Activated effector memory CD4-positive, alpha-beta T cell treated with Interleukin-2 at 50 U/mL for 16 hours (primary cell): ENCODE measurements around the gene RCN1.
"Not testable (repeated sequence)": the region's sequence is repeated elsewhere in the genome, so short reads cannot be mapped to it uniquely, and the experiment has no call there.

Source experiments
- DNase-seq: peaks from one replicate; pipeline ENCODE4 v3.0.0-alpha.2; 2020

Gene RCN1

GRCh38 chr11:32080361-32080980, 10.4 kb upstream of the RCN1 start:
- no peak for DNase-seq

- no peak for DNase-seq
Measured at GRCh38 chr11:32081129-32081641, 9.7 kb upstream of the RCN1 start.

GRCh38 chr11:32081901-32082300, 9.0 kb upstream of the RCN1 start:
- DNase-seq, result no peak

- DNase-seq, result no peak
Measured at GRCh38 chr11:32082346-32082986, 8.4 kb upstream of the RCN1 start.

GRCh38 chr11:32087597-32087996, 3.3 kb upstream of the RCN1 start:
- no peak for DNase-seq

GRCh38 chr11:32088117-32088941, 2.5 kb upstream of the RCN1 start:
- no peak for DNase-seq

GRCh38 chr11:32092581-32093170, 1.8 kb downstream of the RCN1 start:
- DNase-seq, result no peak

- DNase-seq, result no peak
Measured at GRCh38 chr11:32094923-32095322, 4.0 kb downstream of the RCN1 start.

GRCh38 chr11:32098142-32098903, 7.4 kb downstream of the RCN1 start:
- no peak for DNase-seq

- DNase-seq, result no peak
Measured at GRCh38 chr11:32099516-32099915, 8.6 kb downstream of the RCN1 start.

GRCh38 chr11:32100495-32100894, 9.6 kb downstream of the RCN1 start:
- no peak for DNase-seq

GRCh38 chr11:32101791-32102190, 10.9 kb downstream of the RCN1 start:
- DNase-seq, result no peak

GRCh38 chr11:32103121-32103719, 12.3 kb downstream of the RCN1 start:
- not testable (repeated sequence) for DNase-seq

GRCh38 chr11:32103941-32104340, 13.1 kb downstream of the RCN1 start:
- DNase-seq, result no peak

GRCh38 chr11:32105871-32106560, 15.1 kb downstream of the RCN1 start:
- DNase-seq, result no peak

- DNase-seq, result no peak
Measured at GRCh38 chr11:32107647-32108046, 16.8 kb downstream of the RCN1 start.

- DNase-seq, result no peak
Measured at GRCh38 chr11:32108576-32108975, 17.7 kb downstream of the RCN1 start.

- DNase-seq, result no peak
Measured at GRCh38 chr11:32109138-32109537, 18.3 kb downstream of the RCN1 start.

GRCh38 chr11:32109592-32109991, 18.7 kb downstream of the RCN1 start:
- no peak for DNase-seq

- no peak for DNase-seq
Measured at GRCh38 chr11:32110795-32111194, 19.9 kb downstream of the RCN1 start.

GRCh38 chr11:32113200-32113919, 22.5 kb downstream of the RCN1 start:
- DNase-seq, result no peak
